Measurements from ENCODE around the gene ADARB2. TPM values are rescaled to one million over a fixed set of nuclear protein-coding genes. Genes with fewer than 3 reads are reported as not detected.

The ADARB2 gene
- total and polyA plus RNA-seq, 4 donors, result 0.22 to 1.3 (median 0.55) TPM

GRCh38 chr10:1266033-1266802, 471.1 kb downstream of the ADARB2 start:
- ATAC-seq (ENCODE audit: insufficient read depth, low FRiP score) (no peak), DNase-seq (no peak)
- Histone ChIP-seq H3K4me3 (no peak overlapping the region), H3K36me3 (ENCODE audit: control insufficient read depth in 4 of 4, insufficient read depth in 4 of 4, low read length in 4 of 4) (no peaks in the 10 kb centered on the region), H3K4me1 (ENCODE audit: control insufficient read depth in 5 of 5, insufficient read depth in 5 of 5, low read length in 5 of 5) (no peaks in the 10 kb centered on the region), H3K27ac (ENCODE audit: low read depth in 1 of 2, low read length in 1 of 2) (no peak overlapping the region), H3K9me3 (ENCODE audit: control insufficient read depth in 4 of 4, insufficient read depth in 3 of 4, low read length in 3 of 4) (no peaks in the 10 kb centered on the region), H3K9ac (ENCODE audit: insufficient read depth in 1 of 2, low read length in 2 of 2) (no peak overlapping the region), H3K27me3 (ENCODE audit: control insufficient read depth in 3 of 3, insufficient read depth in 3 of 3, low read length in 2 of 3) (no peaks in the 10 kb centered on the region)
- no peak for TF ChIP-seq CTCF (IDR thresholded peaks at IDR 0.05; ENCODE audit: control extremely low read depth, extremely low read depth)
- WGBS, 2 donors, result 92 to 96% methylated on average over 36 of the region's 36 CpGs

GRCh38 chr10:1264001-1264400, 473.3 kb downstream of the ADARB2 start:
- TF ChIP-seq CTCF (IDR thresholded peaks at IDR 0.05; ENCODE audit: control extremely low read depth, extremely low read depth), result no peak
- no peaks in the 10 kb centered on the region for H3K36me3 ChIP-seq (ENCODE audit: control insufficient read depth in 4 of 4, insufficient read depth in 4 of 4, low read length in 4 of 4)
- H3K4me1 ChIP-seq (ENCODE audit: control insufficient read depth in 5 of 5, insufficient read depth in 5 of 5, low read length in 5 of 5), result no peaks in the 10 kb centered on the region
- no peak overlapping the region for H3K27ac ChIP-seq (ENCODE audit: low read depth in 1 of 2, low read length in 1 of 2)
- H3K4me3 ChIP-seq, result no peak overlapping the region
- 75 to 87% methylated on average over 9 of the region's 9 CpGs for WGBS, 2 donors
- H3K27me3 ChIP-seq (ENCODE audit: control insufficient read depth in 3 of 3, insufficient read depth in 3 of 3, low read length in 2 of 3), result no peaks in the 10 kb centered on the region
- ATAC-seq (ENCODE audit: insufficient read depth, low FRiP score) (no peak), DNase-seq (no peak)
- no peaks in the 10 kb centered on the region for H3K9me3 ChIP-seq (ENCODE audit: control insufficient read depth in 4 of 4, insufficient read depth in 3 of 4, low read length in 3 of 4)
- H3K9ac ChIP-seq (ENCODE audit: insufficient read depth in 1 of 2, low read length in 2 of 2), result no peak overlapping the region

- Histone ChIP-seq H3K9me3 (ENCODE audit: control insufficient read depth in 4 of 4, insufficient read depth in 3 of 4, low read length in 3 of 4) (peaks cover 0 to 15% (median 0%) of the 10 kb centered on the region in 4 donors), H3K4me1 (ENCODE audit: control insufficient read depth in 5 of 5, insufficient read depth in 5 of 5, low read length in 5 of 5) (no peaks in the 10 kb centered on the region), H3K4me3 (no peak overlapping the region), H3K27me3 (ENCODE audit: control insufficient read depth in 3 of 3, insufficient read depth in 3 of 3, low read length in 2 of 3) (peaks cover 0 to 3% (median 0%) of the 10 kb centered on the region in 3 donors), H3K27ac (ENCODE audit: low read depth in 1 of 2, low read length in 1 of 2) (no peak overlapping the region), H3K9ac (ENCODE audit: insufficient read depth in 1 of 2, low read length in 2 of 2) (no peak overlapping the region), H3K36me3 (ENCODE audit: control insufficient read depth in 4 of 4, insufficient read depth in 4 of 4, low read length in 4 of 4) (no peaks in the 10 kb centered on the region)
- 84 to 87% methylated on average over 7 of the region's 7 CpGs for WGBS, 2 donors
- ATAC-seq (ENCODE audit: insufficient read depth, low FRiP score) (no peak), DNase-seq (no peak)
- no peak for TF ChIP-seq CTCF (IDR thresholded peaks at IDR 0.05; ENCODE audit: control extremely low read depth, extremely low read depth)
Measured at GRCh38 chr10:1257274-1257673, 480.1 kb downstream of the ADARB2 start.

GRCh38 chr10:1256432-1256725, 480.9 kb downstream of the ADARB2 start:
- DNase-seq, result no peak
- no peak overlapping the region for H3K9ac ChIP-seq (ENCODE audit: insufficient read depth in 1 of 2, low read length in 2 of 2)
- H3K27me3 ChIP-seq (ENCODE audit: control insufficient read depth in 3 of 3, insufficient read depth in 3 of 3, low read length in 2 of 3), result peaks cover 0 to 3% (median 0%) of the 10 kb centered on the region in 3 donors
- H3K9me3 ChIP-seq (ENCODE audit: control insufficient read depth in 4 of 4, insufficient read depth in 3 of 4, low read length in 3 of 4), result peaks cover 0 to 18% (median 0%) of the 10 kb centered on the region in 4 donors
- no peak for ATAC-seq (ENCODE audit: insufficient read depth, low FRiP score)
- no peak overlapping the region for H3K27ac ChIP-seq (ENCODE audit: low read depth in 1 of 2, low read length in 1 of 2)
- no peaks in the 10 kb centered on the region for H3K36me3 ChIP-seq (ENCODE audit: control insufficient read depth in 4 of 4, insufficient read depth in 4 of 4, low read length in 4 of 4)
- WGBS, 2 donors, result 30 to 50% methylated on average over 4 of the region's 4 CpGs
- no peak for TF ChIP-seq CTCF (IDR thresholded peaks at IDR 0.05; ENCODE audit: control extremely low read depth, extremely low read depth)
- H3K4me3 ChIP-seq, result no peak overlapping the region
- no peaks in the 10 kb centered on the region for H3K4me1 ChIP-seq (ENCODE audit: control insufficient read depth in 5 of 5, insufficient read depth in 5 of 5, low read length in 5 of 5)
